ENCODE results near the gene CDH2.

GRCh38 chr18:28063271-28063761 lies 113.6 kb downstream of the CDH2 start:
- TF ChIP-seq EZH2 (IDR thresholded peaks at IDR 0.05) (no peak), POLR2AphosphoS5 (IDR thresholded peaks at IDR 0.05; ENCODE audit: borderline replicate concordance, low read depth, low read length) (no peak)

All from SK-N-MC (cell line).